Activated T-cell treated with anti-CD3 and anti-CD28 coated beads for 24 hours (primary cell): Measurements from ENCODE around the gene ASXL2.

Source experiments
- DNase-seq: peaks from one replicate; pipeline ENCODE4 v3.0.0-alpha.2; 2020; ENCODE audit warnings: low read depth

ASXL2 gene

GRCh38 chr2:25797620-25798488, 80.4 kb downstream of the ASXL2 start:
- DNase-seq: no peak

GRCh38 chr2:25794544-25795276, 83.6 kb downstream of the ASXL2 start:
- DNase-seq: no peak

DNA sequence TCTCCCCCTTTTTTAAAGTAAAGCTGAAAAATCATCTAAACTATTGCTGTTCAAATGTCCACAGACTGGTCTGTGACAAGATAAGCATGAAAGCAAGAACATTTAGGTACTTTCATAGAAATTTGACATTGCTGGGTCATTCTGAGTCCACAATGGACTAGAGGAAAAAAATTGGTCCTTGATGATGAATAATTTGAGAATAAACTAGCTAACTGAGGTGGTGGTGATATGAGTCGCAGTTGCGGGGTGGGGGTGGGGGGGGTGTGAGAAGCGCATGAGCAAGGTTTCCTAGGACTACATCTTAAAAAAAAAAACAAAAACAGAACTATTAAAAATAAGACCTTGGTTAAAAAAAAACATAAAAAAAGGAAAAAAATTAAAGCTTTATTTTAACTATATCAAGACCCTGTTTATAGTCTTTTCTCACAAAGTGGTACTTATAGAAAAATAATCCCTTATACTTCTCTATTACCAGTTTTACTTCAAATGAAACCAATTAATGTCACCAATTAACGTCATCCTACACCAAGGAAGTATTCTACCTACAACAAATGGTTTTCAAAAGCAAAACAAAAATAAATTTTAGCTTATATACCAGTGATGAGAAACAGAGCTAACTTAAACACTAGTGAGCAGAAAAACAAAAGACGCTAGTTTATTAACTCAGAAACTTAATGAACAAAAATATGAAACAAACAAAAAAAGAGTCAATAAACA, 88.1 kb downstream of the ASXL2 start:
- DNase-seq: no peak

GRCh38 chr2:25788457-25788856, 89.8 kb downstream of the ASXL2 start:
- DNase-seq: no peak

DNA sequence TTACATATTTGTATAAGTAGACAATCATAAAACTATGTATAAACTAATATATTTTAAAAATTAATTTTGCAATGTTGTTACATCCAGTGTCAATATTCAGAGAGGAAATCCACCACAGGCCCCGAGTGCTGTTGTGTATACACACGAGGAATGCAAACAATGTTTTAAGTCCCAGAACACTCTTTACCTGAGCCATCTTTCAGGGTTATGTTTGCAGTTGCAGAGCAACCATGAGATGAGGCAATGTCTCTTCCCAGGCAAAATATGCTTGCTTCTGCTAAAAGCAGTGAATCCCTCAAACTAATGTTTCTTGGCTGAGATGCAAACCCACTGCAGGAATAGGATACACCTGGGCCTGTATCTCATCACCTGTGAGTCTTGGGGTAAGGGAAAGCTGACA, 91.3 kb downstream of the ASXL2 start:
- DNase-seq: no peak

DNA sequence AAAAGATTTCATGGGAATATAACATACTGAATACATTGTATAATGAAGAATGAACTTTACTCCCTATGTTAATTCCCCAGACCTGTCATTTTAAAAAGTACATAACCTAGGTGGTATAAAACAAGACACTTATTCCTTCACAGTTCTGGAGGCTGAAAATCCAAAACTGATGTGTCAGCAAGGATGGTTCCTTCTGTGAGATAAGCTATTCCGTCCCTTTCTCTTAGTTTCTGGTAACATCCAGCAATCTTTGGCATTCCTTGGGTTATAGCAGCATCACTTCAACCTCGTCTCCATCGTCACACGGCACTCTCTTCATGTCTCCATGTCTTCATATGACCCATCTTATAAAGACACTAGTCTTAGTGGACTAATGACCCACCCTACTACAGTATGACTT, 93.9 kb downstream of the ASXL2 start:
- DNase-seq: no peak

DNA sequence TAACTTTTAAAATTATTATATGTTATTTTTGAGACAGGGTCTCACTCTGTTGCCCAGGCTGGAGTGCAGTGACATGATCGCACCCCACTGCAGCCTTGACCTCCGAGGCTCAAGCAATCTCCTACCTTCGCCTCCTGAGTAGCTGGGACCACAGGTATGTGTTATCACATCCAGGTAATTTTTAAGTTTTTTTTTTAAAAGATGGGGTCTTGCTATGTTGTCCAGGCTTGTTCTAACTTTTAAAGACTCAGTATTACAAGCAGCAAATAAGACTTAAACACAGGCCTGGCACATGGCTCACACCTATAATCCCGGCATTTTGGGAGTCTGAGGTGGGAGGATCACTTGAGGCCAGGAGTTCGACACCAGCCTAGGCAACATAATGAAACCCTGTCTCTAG, 101.2 kb downstream of the ASXL2 start:
- no peak for DNase-seq

DNA sequence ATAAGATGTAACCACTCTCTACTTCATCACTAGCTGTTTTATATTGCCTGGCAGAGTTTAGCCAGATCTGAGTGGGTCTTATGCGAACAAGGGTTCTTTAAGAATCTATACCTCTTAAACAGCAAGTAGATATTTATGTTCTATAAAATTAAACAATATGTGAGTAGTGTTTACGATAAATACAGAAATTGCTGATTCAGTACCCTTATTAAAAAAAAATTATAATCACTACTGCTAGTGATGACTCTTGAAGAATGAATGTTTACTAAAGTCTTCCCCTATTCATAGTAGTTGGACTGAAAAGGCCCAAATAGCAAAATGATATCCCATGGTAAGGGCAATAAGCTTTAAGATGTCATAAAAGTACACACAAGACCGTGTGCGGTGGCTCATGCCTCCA, 106.2 kb downstream of the ASXL2 start:
- DNase-seq: no peak

DNA sequence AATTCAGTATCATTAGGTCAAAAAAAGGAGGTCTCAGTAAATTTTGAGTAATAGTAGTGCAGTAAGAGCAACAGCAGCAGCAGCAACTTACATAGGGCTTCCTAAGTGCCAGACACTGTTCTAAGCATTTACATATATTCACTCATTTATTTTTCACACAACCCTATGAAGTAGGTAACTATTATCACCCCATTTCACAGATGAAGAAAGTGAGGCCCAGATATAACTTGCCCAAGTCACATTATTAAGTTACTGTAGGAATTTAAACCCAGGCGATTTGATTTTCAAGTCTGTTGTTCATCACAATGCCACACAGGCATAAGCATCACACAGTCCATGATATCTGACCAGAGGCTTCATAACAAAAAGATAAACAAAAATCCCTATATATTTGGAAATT, 114.7 kb downstream of the ASXL2 start:
- DNase-seq: no peak

DNA sequence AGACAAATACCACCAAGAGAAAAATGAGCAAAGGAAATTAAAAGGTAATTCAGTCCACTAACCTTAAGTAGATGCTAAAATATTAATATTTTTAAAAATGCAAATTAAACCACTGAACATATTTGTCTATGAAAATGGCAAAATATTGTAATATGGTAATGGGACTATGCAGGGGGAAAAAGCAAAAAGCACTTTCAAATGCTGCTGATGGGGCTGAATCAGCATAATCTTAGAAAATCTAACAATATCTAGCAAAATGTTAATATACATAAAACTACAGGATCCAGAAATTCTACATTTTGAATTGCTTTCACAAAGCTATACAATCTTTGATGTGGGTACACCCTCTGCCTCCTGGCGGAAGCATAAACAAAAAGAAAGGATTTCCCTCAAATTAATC, 118.0 kb downstream of the ASXL2 start:
- no peak for DNase-seq

DNA sequence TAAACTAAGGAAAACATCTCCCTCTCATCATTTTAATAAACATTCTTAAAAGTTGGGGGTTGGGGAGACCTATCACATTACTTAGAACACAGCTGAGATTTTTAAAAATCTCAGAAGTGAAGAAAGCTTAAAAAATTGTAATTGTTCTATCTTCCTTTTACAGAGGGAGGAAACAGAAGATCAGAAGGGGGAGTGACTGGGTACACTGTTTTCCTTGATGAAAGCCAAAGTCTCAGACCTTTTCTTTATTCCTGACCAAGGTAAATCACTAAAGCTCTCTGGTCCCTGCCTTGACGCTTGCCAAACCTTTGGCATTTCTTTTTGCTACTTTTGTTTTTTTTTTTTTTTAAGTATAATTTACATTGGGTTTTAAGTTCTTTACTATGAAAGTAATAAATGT, 119.9 kb downstream of the ASXL2 start:
- DNase-seq: no peak

DNA sequence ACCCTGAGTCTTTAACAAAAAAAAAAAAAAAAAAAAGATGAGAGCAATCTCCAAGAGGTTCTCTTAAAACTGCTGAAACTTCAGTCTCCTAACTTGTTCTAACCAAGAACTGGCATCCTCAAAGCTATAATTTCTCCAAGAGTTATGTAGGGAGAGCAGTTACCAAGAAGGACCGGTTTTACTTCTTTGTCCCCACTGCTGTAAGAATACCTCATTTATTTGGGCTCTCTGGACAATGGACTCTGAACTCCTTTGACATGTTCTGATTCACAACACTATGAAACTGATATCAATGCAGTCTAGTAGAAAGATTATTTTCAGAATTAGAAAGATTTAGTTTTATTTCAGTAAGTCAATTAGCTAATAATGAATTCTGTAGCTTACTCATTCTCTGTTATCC, 120.4 kb downstream of the ASXL2 start:
- DNase-seq: no peak

DNA sequence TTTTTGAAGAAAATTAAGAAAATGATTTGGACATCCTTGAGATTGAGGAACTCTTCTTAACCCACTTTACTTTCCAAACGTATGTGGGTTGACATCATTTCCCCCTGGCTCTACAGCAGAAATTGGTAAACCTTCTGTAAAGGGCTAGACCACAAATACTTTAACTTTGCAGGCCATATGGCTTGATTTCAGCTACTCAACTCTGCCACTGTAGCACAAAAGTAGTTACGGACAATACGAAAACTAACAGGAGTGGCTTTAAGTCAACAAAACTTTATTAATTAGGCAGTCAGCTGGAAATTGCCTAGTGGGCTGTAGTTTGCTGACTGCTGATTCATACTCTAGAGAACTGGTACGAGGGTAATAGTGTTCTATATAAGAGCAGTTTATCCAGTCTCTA, 121.8 kb downstream of the ASXL2 start:
- no peak for DNase-seq

DNA sequence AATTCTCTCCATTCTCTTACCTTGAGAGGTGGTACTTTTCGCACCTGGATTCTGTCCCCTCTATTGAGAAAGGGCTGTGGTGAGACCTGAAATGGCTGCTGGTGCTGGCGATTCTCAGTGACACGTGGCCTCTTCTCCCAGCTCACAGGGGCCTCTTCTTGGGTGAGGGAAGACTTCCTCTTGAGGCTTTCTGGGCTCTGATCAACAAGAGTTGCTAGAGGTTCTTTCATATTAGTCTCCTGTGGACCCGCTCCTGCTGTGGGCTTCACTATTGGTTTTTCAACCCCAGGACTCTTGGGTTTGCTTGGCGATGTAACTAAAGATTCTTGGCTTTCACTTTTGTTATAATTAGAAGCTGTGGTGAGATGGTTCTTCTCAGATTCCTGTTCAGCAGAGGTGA, 128.6 kb downstream of the ASXL2 start:
- DNase-seq: no peak

DNA sequence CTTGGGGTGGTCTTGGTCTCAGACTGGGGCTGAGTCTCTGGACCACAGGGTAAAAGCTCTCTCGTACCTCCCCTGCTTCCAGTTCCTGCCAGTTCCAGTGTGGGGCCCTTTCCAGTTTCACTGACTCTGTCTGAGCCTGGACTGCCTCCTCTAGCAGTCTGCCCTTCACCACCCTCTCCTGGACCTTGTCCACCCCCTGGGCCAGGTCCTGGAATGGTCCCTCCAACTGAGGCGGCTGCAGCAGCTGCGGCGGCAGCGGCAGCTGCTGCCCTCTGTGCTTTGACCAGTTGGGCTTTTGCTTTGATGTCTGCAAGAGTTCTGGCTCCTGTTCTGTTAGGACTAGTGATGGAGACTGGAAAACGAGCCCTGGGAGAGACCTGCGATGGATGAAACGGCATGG, 134.2 kb downstream of the ASXL2 start:
- no peak for DNase-seq

DNA sequence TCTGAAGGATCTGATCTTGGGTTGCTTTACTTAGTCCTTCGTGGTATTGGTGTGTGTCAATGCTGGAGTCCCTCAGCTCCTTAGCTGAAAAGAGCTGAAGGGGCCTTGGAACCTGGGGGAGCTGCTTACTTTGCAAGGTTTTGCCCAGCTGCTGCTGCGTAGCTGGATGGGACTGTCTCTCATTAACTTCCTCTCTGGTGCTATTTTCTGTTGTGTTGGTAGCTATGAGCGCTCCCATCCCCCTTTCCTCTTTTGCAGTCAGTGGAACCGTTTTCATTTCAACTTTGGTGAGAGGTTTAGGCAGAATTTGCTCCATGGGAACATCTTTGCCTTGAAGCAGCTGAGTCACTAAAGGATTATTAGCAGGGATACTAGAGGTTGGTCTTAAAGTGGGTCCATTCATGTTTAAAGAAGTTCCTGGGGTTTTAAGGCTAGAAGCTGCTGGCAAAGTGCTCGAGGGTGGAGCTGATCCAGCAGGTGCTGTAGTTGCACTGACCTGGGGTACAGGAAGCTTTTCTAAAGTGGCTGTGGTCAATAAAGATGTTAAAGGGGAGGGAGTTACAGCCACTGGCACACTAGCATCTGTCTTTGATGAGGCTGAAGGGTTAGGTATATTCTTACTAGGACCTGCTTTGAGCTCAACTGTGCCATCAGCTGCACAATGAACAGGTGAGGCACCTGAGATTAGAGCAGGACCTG, 135.0 kb downstream of the ASXL2 start:
- no peak for DNase-seq

DNA sequence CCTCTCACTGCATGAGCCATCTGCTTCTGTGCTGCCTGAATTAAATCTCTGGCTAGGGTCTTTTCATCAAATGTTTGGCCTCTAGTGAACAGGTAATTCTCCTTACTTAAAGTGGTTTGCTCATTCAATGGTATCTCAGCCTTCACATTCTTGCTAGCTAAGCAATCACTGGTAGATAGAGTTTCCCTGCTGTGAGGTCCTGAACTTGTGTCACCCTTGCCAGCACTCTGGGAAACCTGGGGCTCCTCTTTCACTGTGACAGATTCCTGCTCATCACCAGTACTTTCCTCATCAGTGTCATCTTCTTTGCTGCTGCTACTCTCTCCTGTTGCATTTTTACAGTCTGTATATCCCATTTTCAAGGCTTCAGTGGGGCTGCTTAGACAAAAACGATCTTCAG, 135.8 kb downstream of the ASXL2 start:
- no peak for DNase-seq

DNA sequence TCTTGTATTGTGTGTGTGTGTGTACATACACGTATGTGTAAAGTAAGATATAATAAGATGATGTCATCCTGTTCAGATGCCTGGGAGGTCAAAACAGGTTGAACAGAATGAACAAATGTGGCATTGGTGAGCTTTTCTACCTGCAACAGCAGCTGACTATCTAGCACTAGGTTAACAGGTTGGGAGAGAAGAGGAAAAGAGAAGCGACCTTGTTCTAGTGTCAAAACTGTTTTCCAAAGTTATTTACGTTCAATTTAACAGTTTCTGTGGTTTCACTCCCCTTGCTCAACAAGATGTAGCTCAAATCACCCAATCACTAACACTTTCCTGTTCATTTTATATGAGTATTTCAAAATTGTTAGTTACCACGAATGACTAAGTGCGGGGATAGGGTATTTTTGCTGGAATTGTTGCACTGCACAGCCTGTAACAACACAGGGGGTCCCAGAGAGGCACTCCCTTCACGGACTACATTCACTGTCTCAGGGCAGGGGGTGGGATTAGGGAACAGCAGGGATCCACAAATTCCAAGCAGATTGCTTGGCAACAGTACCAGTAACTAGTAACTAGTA, 137.4 kb downstream of the ASXL2 start:
- no peak for DNase-seq

DNA sequence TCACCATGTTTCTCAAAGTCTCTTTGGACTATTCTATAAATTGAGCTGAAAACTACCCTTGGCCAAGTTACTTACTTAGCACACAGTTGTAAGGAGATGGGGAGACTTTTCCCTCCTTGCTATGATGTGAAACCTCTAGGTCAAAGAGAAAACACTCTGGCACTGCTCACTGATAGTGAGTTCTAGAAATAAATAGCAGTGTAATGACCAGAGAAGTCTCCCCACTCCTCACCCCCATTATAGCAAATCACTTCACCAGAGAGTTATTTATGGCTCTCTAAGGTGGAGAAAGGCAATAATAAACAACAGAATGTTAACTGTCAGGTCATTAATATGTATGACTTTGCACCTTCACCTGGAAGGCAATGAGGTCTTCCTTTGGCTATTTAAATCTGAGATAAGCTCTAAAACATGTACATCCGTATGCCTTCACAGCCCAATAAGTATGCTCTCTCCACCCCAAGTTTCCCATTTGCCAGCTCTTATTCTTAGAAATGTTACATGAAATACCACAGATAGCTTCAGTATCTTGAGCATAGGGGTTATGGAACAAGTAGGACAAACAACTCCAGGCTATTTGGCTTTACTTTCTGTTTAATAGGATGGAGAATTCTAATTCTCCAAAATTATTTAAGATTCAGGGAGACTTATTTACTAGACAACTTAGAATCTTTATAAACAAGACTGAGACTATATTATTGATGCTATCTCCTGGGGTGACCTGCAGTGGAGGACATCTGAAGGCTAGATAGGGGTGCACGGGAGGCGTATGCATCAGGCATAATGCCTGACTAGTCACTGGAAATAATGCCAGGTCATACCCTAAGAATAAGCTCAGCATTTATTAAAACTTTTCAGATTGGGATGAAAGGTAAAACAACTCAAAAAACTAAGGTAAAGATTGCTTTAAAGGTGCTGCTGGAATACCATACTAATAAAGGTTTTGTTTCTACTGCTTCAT, 139.6 kb downstream of the ASXL2 start:
- DNase-seq: no peak

DNA sequence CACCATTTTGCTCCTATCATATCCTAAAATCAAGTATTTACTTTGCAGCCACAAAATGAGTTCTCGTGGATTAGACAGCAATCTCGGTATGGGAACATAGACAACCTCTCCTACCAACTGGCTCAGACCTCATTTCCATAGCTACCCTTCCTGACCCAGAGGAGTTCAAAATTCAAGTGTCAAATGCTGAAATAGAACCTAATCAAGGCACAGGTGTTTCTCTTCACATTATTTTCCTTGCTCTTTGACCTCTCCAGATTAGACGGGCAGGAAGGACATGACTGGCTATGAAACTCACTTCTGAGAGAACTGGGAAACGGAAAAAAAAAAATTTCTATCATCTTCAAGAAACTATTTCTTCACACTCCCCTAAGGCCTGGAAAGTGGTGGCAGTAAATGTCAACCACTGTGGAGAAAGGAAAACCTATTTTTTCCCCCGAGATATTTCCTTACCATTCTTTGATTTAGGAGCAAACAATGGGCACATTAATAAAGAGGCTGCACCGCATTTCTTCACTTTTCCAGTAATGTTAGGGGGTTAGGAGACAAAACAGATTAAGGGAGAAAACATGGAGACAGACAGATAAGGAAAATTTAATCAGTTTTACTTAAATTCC, 141.3 kb downstream of the ASXL2 start:
- DNase-seq: no peak
